Muscle layer of duodenum (tissue), 2 donors: Measurements from ENCODE around the gene GSTT4.
"Not testable (repeated sequence)": the region's sequence is repeated elsewhere in the genome, so short reads cannot be mapped to it uniquely, and the experiment has no call there.

Source experiments
- H3K27ac ChIP-seq: one replicate; pipeline ENCODE4 v1.7.0; 2013; ENCODE audit warnings: mild to moderate bottlenecking, low read length
- H3K27me3 ChIP-seq: one replicate; pipeline ENCODE4 v1.7.0; 2013; ENCODE audit warnings: low read depth, mild to moderate bottlenecking, control low read depth, low read length
- H3K36me3 ChIP-seq, 2 donors: one replicate each; pipeline ENCODE4 v1.7.0; 2013; ENCODE audit warnings: low read length in 2 of 2, control low read depth in 1 of 2, mild to moderate bottlenecking in 1 of 2; ENCODE audit not compliant: insufficient read depth in 2 of 2, control insufficient read depth in 1 of 2
- H3K4me1 ChIP-seq, 2 donors: one replicate each; pipeline ENCODE4 v1.7.0; 2013; ENCODE audit warnings: low read length in 2 of 2, mild to moderate bottlenecking in 2 of 2, control low read depth in 1 of 2, moderate library complexity in 1 of 2; ENCODE audit not compliant: insufficient read depth in 2 of 2, control insufficient read depth in 1 of 2
- H3K4me3 ChIP-seq, 2 donors: one replicate each; pipeline ENCODE4 v1.7.0; 2013; ENCODE audit warnings: low read length in 2 of 2, low read depth in 1 of 2, mild to moderate bottlenecking in 1 of 2
- H3K9me3 ChIP-seq, 2 donors: one replicate each; pipeline ENCODE4 v1.7.0; 2013; ENCODE audit warnings: low read length in 2 of 2, control low read depth in 1 of 2, mild to moderate bottlenecking in 1 of 2; ENCODE audit not compliant: control insufficient read depth in 1 of 2
- donor health status: healthy.

Gene GSTT4

GRCh38 chr22:23986089-23986488 is 19.2 kb downstream of the GSTT4 start:
- H3K36me3 ChIP-seq, H3K4me3 ChIP-seq, H3K9me3 ChIP-seq, H3K27ac ChIP-seq, H3K4me1 ChIP-seq, H3K27me3 ChIP-seq: not testable (repeated sequence)

- Histone ChIP-seq H3K27me3 (no peaks in the 10 kb centered on the region), H3K36me3 (no peaks in the 10 kb centered on the region), H3K4me1 (no peaks in the 10 kb centered on the region)
These were observed 20.8 kb downstream of the GSTT4 start for GRCh38 chr22:23984430-23984829.

GRCh38 chr22:23980567-23980966 is 24.7 kb downstream of the GSTT4 start:
- H3K9me3 ChIP-seq, H3K36me3 ChIP-seq, H3K4me3 ChIP-seq, H3K4me1 ChIP-seq, H3K27me3 ChIP-seq, H3K27ac ChIP-seq: not testable (repeated sequence)

More at GRCh38 chr22:23984430-23984829, 20.8 kb downstream of the GSTT4 start:
- Histone ChIP-seq H3K9me3 (no peaks in the 10 kb centered on the region), H3K27ac (no peak overlapping the region), H3K4me3 (no peak overlapping the region)

DNA sequence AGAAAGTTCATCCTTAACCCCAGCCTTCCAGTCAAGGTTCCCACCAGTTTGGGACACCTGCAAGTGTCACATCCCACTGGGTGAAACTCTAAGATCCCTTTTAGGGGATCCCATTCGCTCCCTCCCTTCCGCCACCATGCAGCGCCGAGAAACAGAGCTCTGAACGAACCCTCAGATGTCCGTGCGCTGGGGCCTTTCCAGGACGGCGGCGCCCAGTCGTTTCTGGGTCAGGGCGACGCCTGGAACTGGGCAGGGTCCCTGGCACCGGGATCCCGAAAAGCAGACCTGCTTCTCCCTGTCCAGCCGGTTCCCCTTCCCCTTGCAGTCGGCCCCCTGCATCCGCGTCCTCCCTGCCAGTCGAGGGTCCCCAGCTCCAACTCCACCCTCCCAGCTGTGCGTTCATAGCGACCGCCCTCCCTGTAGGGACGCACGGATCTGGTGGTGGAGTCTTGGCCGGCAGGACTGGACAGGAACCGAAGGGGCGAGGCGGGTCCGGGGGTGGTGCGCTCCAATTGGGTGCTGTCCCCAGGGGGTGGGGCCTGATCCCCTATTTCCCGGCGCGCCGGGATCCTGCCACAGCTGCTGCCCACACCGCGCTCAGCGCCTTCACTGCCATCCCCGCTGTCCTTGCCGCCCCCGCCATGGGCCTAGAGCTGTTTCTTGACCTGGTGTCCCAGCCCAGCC is 25.6 kb downstream of the GSTT4 start, which contains the start of gene GSTT2:
Gene GSTT2 (plus strand): TSS at position 578 of the 684 bp plus-strand sequence.
- not testable (repeated sequence) for H3K4me1 ChIP-seq, H3K36me3 ChIP-seq, H3K27ac ChIP-seq, H3K27me3 ChIP-seq, H3K4me3 ChIP-seq, H3K9me3 ChIP-seq

DNA sequence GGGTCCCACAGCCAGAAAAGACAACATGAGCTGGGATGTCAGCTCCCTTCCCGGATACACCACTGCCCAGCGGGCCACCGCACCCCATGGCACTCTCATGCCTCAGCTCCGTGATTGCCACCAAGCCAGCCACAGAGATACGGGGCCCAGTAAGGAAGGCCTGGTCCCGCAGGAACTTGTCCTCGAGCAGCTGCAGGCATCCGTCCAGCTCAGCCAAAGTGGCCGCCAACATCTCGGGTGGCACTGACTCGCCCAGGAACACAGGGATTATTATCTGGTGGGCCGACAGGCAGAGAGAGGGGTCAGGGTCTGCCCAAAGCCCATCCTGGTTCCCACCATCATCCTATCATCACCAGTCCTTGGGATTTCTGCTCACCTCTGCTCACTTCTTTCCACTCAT is 27.9 kb downstream of the GSTT4 start:
- not testable (repeated sequence) for H3K4me1 ChIP-seq, H3K9me3 ChIP-seq, H3K27me3 ChIP-seq, H3K27ac ChIP-seq, H3K4me3 ChIP-seq, H3K36me3 ChIP-seq

- not testable (repeated sequence) for H3K4me1 ChIP-seq
These were observed 30.4 kb downstream of the GSTT4 start for GRCh38 chr22:23974836-23975352.

GRCh38 chr22:23974345-23974744 is 30.9 kb downstream of the GSTT4 start, which contains the start of gene DDT:
Gene DDT (minus strand): TSS chr22:23974441. CDS start chr22:23974414, 27 bp downstream.
- H3K9me3 ChIP-seq, H3K4me3 ChIP-seq, H3K4me1 ChIP-seq, H3K27me3 ChIP-seq, H3K27ac ChIP-seq: not testable (repeated sequence)
- H3K36me3 ChIP-seq: peaks cover 21 to 22% of the 10 kb centered on the region in 2 donors

More at GRCh38 chr22:23974836-23975352, 30.4 kb downstream of the GSTT4 start:
- not testable (repeated sequence) for H3K4me3 ChIP-seq, H3K9me3 ChIP-seq, H3K27me3 ChIP-seq, H3K27ac ChIP-seq
- peaks cover 21% of the 10 kb centered on the region in 2 donors for H3K36me3 ChIP-seq

DNA sequence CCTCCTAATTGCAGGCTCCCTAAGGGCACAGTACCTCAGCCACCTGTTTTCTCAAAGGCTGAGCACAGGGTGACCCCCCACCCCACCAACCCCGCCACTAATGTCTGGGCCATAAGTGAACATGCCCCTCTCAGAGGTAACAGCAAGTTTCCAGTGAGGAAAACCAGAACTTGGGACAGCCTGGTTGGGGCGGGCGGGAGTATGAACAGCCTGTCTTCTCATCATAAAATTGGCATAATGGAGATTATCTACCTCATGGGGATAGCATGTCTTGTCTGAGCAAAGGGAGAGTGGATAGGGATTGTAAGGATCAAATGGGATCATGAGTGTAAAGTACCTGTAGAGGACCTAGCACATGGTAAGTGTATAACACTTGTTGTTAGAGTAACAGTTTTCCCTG is 33.3 kb downstream of the GSTT4 start:
- not testable (repeated sequence) for H3K4me3 ChIP-seq, H3K27ac ChIP-seq, H3K27me3 ChIP-seq, H3K9me3 ChIP-seq, H3K4me1 ChIP-seq
- peaks cover 21 to 26% of the 10 kb centered on the region in 2 donors for H3K36me3 ChIP-seq

DNA sequence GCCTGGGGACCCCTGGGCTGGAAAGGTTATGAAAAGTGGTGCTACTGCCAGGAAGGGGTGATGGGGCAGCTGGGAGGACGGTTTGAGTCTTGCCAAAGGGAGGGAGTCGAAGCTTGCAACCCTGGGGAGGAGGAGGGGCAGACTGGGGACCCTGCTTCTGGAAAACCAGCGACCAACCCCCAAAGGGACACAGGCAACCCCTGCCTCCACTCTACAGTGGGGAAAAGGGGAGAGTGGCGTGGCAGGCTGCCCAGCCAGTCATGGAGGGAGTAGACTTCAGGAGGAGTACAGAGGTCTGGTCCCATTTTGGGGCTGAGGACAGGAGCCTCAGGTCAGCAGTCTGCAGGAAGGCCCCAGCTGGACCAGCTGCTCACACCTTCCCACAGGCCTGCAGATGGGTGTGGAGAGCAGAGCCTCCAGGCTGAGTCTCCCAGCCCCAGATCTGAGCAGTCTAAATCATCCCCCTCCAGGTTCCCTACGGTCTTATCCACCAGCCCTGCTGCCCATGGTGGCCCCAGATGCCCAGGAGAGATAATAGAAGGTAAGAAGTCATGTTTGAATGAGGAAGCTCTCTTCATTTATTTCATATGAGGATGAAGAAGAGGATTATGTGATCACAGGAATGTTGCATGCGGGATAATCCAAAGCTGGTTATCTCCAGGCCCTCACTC is 34.3 kb downstream of the GSTT4 start:
- H3K36me3 ChIP-seq: peaks cover 21 to 26% of the 10 kb centered on the region in 2 donors
- H3K27me3 ChIP-seq: no peaks in the 10 kb centered on the region
- H3K4me1 ChIP-seq: peaks cover 0 to 5% of the 10 kb centered on the region in 2 donors
- no peak overlapping the region for H3K27ac ChIP-seq
- H3K4me3 ChIP-seq: no peak overlapping the region
- no peaks in the 10 kb centered on the region for H3K9me3 ChIP-seq

- Histone ChIP-seq H3K4me3 (no peak overlapping the region), H3K36me3 (peaks cover 21 to 26% of the 10 kb centered on the region in 2 donors), H3K9me3 (no peaks in the 10 kb centered on the region)
These were observed 35.0 kb downstream of the GSTT4 start for GRCh38 chr22:23970201-23970641.

DNA sequence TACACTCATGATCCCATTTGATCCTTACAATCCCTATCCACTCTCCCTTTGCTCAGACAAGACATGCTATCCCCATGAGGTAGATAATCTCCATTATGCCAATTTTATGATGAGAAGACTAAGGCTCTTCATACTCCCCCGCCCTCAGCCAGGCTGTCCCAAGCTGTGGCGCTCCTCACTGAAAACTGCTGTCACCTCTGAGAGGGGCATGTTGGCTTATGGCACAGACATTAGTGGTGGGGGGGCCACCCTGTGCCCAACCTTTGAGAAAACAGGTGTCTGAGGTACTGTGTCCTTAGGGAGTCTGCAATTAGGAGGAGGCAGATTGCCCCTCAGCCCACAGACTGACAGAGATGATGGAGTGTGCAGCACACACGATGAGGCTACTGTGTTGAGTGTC is 36.2 kb downstream of the GSTT4 start:
- no peak overlapping the region for H3K4me3 ChIP-seq
- H3K36me3 ChIP-seq: peaks cover 21 to 26% of the 10 kb centered on the region in 2 donors
- H3K4me1 ChIP-seq: peaks cover 0 to 5% of the 10 kb centered on the region in 2 donors
- no peaks in the 10 kb centered on the region for H3K27me3 ChIP-seq
- H3K27ac ChIP-seq: no peak overlapping the region
- no peaks in the 10 kb centered on the region for H3K9me3 ChIP-seq

More at GRCh38 chr22:23970201-23970641, 35.0 kb downstream of the GSTT4 start:
- no peak overlapping the region for H3K27ac ChIP-seq
- no peaks in the 10 kb centered on the region for H3K27me3 ChIP-seq
- peaks cover 0 to 5% of the 10 kb centered on the region in 2 donors for H3K4me1 ChIP-seq
